Measurements from ENCODE around the gene LAMB2. TPM values are rescaled to one million over a fixed set of nuclear protein-coding genes. Genes with fewer than 3 reads are reported as not detected.

Gene LAMB2
- total RNA-seq, 2 donors from 2014 or later = 83.5 to 112 TPM

DNA sequence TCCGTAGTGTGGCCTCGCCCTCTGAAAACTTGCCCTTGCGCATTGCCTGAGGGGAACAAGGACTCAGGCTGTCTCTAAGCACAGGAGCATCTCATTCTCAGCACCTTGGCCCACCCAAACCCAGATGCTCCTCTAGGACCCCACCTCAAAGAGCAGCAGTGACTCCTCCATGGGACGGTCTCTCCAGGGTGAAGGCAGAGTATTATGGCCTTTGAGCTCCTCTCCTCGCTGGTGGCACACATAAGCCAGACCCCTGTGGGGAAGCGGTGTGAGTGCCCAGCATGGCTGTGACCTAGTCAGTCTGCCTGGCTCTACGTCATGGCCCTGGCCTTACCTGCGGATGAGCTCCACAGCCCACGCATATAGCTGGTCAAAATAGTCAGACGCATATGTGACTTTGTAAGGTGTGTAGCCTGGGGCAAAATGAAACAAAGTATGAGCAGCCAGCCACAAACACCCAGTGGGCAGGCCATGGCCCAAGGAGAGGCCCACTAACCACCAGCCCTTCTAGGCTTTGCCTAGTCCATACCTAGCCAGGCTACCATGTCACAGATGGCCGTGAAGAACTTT, 32.7 kb downstream of the LAMB2 start:
- H3K4me1 ChIP-seq = peaks cover 8% of the 10 kb centered on the region
- no peak for DNase-seq
- no peak overlapping the region for H3K4me3 ChIP-seq
- intact Hi-C loops (cut with DNase I) = no loop called here
- TF ChIP-seq, protein P1, sequence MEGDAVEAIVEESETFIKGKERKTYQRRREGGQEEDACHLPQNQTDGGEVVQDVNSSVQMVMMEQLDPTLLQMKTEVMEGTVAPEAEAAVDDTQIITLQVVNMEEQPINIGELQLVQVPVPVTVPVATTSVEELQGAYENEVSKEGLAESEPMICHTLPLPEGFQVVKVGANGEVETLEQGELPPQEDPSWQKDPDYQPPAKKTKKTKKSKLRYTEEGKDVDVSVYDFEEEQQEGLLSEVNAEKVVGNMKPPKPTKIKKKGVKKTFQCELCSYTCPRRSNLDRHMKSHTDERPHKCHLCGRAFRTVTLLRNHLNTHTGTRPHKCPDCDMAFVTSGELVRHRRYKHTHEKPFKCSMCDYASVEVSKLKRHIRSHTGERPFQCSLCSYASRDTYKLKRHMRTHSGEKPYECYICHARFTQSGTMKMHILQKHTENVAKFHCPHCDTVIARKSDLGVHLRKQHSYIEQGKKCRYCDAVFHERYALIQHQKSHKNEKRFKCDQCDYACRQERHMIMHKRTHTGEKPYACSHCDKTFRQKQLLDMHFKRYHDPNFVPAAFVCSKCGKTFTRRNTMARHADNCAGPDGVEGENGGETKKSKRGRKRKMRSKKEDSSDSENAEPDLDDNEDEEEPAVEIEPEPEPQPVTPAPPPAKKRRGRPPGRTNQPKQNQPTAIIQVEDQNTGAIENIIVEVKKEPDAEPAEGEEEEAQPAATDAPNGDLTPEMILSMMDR (IDR thresholded peaks at IDR 0.05) = no peak
- peaks cover 24% of the 10 kb centered on the region for H3K36me3 ChIP-seq
- H3K27ac ChIP-seq = no peak overlapping the region
- no peaks in the 10 kb centered on the region for H3K9me3 ChIP-seq
- H3K9ac ChIP-seq (ENCODE audit: low read depth in 2 of 2, low read length in 2 of 2) = no peak overlapping the region
- no peaks in the 10 kb centered on the region for H3K27me3 ChIP-seq

DNA sequence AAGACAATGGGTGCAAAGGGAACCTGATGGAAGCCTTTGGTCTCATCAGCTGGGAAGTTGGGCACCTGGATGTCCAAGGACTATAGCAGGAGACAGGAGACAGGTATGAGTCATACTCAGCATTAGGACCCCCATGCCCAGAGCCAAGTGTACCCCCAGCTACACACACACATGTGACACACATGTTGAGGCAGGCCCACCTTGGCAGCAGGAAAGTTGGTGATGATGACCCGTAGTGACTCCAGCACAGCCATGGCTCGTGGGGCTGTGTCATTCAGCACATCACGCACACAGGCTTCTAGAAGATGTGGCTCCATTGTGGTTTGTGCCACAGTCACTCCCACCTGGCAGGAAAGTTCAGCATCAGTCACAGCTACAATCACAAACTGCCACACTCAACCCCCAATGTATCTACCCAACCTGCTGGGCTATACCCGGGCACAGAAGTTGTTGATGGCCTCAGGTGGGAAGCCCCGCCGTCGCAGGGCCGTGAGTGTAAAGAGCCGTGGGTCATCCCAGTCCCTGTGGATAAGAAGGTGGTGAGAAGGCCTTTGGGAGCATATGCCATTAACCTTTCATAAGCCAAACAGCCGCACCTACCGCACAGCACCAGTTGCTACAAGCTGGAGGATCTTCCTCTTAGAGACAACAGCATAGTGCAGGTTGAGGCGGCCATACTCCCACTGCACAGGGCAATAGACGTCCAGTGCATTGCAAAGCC, 33.8 kb downstream of the LAMB2 start:
- intact Hi-C loops (cut with DNase I) = loop anchor here (10.0 kb wide), 1 partner anchor 114 kb away; no protein-coding TSS in a partner anchor
- Histone ChIP-seq H3K27me3 (no peaks in the 10 kb centered on the region), H3K9me3 (no peaks in the 10 kb centered on the region), H3K9ac (ENCODE audit: low read depth in 2 of 2, low read length in 2 of 2) (no peak overlapping the region), H3K27ac (no peak overlapping the region), H3K4me3 (no peak overlapping the region), H3K4me1 (peaks cover 14% of the 10 kb centered on the region), H3K36me3 (peaks cover 24% of the 10 kb centered on the region)
- DNase-seq = no peak
- TF ChIP-seq, protein P1 (IDR thresholded peaks at IDR 0.05) = no peak

DNA sequence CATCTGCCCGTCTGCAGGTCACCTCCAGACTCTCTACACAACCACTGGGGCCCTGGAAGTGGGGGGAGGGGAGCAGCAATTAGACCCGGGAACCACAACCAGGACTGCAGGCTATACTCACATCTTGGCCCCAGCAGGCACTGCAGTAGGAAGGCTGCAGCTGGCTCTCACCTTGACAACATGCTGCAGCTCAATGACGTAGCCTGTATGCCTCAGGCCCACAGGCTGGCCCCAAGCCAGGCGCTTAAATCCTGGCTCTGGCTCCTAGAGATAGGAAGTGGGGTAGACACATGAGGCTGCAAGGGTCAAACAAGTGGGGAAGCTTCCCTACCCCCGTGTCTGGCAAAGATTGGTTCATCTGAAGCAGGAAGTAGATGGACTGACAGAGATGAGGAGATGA, 34.4 kb downstream of the LAMB2 start:
- Histone ChIP-seq H3K36me3 (peaks cover 24% of the 10 kb centered on the region), H3K27me3 (no peaks in the 10 kb centered on the region), H3K9me3 (no peaks in the 10 kb centered on the region), H3K4me3 (no peak overlapping the region), H3K27ac (no peak overlapping the region), H3K4me1 (peaks cover 10% of the 10 kb centered on the region), H3K9ac (ENCODE audit: low read depth in 2 of 2, low read length in 2 of 2) (no peak overlapping the region)
- TF ChIP-seq, protein P1 (IDR thresholded peaks at IDR 0.05) = no peak
- intact Hi-C loops (cut with DNase I) = loop anchor here (10.0 kb wide), 1 partner anchor 114 kb away; no protein-coding TSS in a partner anchor
- DNase-seq = no peak

DNA sequence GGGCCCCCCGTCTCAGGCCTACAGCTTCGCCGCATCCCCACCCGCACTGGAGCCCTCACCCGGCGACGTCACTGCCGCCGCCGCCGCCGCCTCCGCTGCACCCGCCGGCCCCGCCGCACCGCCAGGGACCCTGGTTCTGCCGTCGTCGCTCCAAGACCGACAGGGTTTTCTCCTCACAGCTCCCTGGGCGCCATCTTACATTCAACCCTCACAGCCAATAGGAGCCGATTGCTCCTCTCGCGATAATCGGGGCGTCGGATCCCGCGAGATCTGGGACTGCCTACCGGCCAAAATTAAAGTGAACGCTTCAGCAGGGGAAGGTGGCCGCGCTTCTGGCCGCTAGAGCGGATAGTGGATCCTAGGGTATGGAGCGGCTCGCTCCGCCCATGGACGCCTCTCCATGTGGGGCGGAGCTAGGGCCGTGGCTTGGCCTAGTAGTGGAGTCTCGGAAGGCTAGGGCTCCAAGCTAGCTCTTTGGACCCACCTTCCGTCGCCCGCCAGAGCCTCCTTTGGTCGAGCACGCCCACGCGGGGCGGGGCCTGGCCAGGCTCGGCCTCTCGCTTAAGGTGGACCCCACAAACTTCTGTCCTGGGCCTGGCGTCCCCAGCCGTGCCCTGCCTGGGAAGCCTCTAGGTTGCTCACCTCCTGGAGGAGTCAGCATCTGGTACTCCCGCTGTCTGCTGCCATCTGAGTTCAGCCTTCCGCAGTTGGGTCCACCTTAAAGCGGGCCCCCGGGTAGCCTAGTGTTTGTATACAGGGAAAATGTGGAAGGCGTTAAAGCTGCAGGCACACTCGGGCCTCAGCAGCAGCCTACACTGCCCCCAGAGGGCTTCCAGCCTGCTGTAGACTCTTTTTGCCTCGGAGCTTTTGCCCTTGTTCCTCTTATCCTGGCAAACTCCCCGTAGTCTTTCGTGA, 38.7 kb downstream of the LAMB2 start, which contains the start of gene QRICH1:
TSS of gene QRICH1 (minus strand) at position 219 of the 915 bp plus-strand sequence. CDS start 17,054 bp downstream, outside the sequence.
- peaks cover 17% of the 10 kb centered on the region for H3K4me1 ChIP-seq
- H3K27ac ChIP-seq = peak within 1 kb of the TSS; percentile 96
- no peaks in the 10 kb centered on the region for H3K27me3 ChIP-seq
- no peaks in the 10 kb centered on the region for H3K36me3 ChIP-seq
- H3K4me3 ChIP-seq = peak within 1 kb of the TSS; percentile 85
- TF ChIP-seq, protein P1 (IDR thresholded peaks at IDR 0.05) = peak; percentile 31
- intact Hi-C loops (cut with DNase I) = loop anchor here (10.0 kb wide), 1 partner anchor 109 kb away; no protein-coding TSS in a partner anchor
- H3K9me3 ChIP-seq = no peaks in the 10 kb centered on the region
- peak within 1 kb of the TSS; percentile 70 to 97 for H3K9ac ChIP-seq (ENCODE audit: low read depth in 2 of 2, low read length in 2 of 2)
- peak; percentile 99 for DNase-seq
